WTC11 (cell line): ENCODE data around the gene CRYZ. TPM values are rescaled to one million over a fixed set of nuclear protein-coding genes. Genes with fewer than 3 reads are reported as not detected.
"Not testable (repeated sequence)": the region's sequence is repeated elsewhere in the genome, so short reads cannot be mapped to it uniquely, and the experiment has no call there.

ENCODE experiments used
- ATAC-seq: fragments of 200-7000 bp; cut with Tn5 transposase; 2 replicates; pipeline ENCODE4 v1.10.0; 2021; ENCODE audit warnings: mild to moderate bottlenecking, moderate library complexity
- CTCF ChIA-PET: fragments of 300-600 bp; sonication (Branson Sonifier 250); formaldehyde crosslinking; loops from one replicate; lab custom pipeline; 2021; ENCODE audit warnings: antibody characterized with exemption; lab: Charles Lee
- POLR2A ChIA-PET: fragments of 350-600 bp; sonication (Branson Sonifier 250); formaldehyde crosslinking; loops from one replicate; lab custom pipeline; 2021; ENCODE audit warnings: antibody characterized with exemption; lab: Charles Lee
- DNase-seq: peaks from one replicate; pipeline ENCODE4 v3.0.0; 2021; ENCODE audit warnings: low spot score
- H3K27ac Mint-ChIP-seq: 2 replicates; pipeline ENCODE4 v1.8.0; 2021; ENCODE audit warnings: mixed read lengths
- H3K27me3 Mint-ChIP-seq: 2 replicates; pipeline ENCODE4 v1.8.0; 2021; ENCODE audit warnings: low read depth, mild to moderate bottlenecking, moderate library complexity, mixed read lengths
- H3K36me3 Mint-ChIP-seq: 2 replicates; pipeline ENCODE4 v1.8.0; 2021; ENCODE audit warnings: mixed read lengths
- H3K4me1 Mint-ChIP-seq: 2 replicates; pipeline ENCODE4 v1.8.0; 2022; ENCODE audit warnings: mixed read lengths
- H3K4me3 Mint-ChIP-seq: 2 replicates; pipeline ENCODE4 v1.8.0; 2021; ENCODE audit warnings: mild to moderate bottlenecking, moderate library complexity, mixed read lengths
- H3K9me3 Mint-ChIP-seq: 2 replicates; pipeline ENCODE4 v1.8.0; 2021; ENCODE audit warnings: mixed read lengths
- AFF4 ChIP-seq: sonication (generic); formaldehyde crosslinking; IDR thresholded peaks from 2 replicates; pipeline ENCODE4 v1.8.1; 2023; ENCODE audit warnings: mild to moderate bottlenecking, missing genetic modification reagents, borderline replicate concordance
- ATF2 ChIP-seq: sonication (generic); formaldehyde crosslinking; IDR thresholded peaks from 2 replicates; pipeline ENCODE4 v1.8.1; 2022; ENCODE audit warnings: low read depth, missing genetic modification reagents, borderline replicate concordance
- ATF3 ChIP-seq: sonication (generic); formaldehyde crosslinking; conservative IDR thresholded peaks from 2 replicates; pipeline ENCODE4 v1.8.1; 2022; ENCODE audit warnings: mild to moderate bottlenecking, missing genetic modification reagents
- E2F5 ChIP-seq: sonication (generic); formaldehyde crosslinking; IDR thresholded peaks from 2 replicates; pipeline ENCODE4 v1.8.1; 2022; ENCODE audit warnings: mild to moderate bottlenecking, moderate library complexity, missing genetic modification reagents
- MXD4 ChIP-seq: fragments of 250-450 bp; sonication (Bioruptor Pico); IDR thresholded peaks from 2 replicates; pipeline ENCODE4 v1.8.0; 2021; ENCODE audit warnings: mild to moderate bottlenecking, moderate library complexity, borderline replicate concordance
- MYBL2 ChIP-seq: sonication (generic); formaldehyde crosslinking; IDR thresholded peaks from 2 replicates; pipeline ENCODE4 v1.8.1; 2023; ENCODE audit warnings: mild to moderate bottlenecking, moderate library complexity, missing genetic modification reagents
- OVOL2 ChIP-seq: fragments of 250-450 bp; sonication (Bioruptor Pico); IDR thresholded peaks from 2 replicates; pipeline ENCODE4 v1.9.0; 2021; ENCODE audit warnings: mild to moderate bottlenecking, borderline replicate concordance
- SMAD4 ChIP-seq: sonication (generic); formaldehyde crosslinking; IDR thresholded peaks from 2 replicates; pipeline ENCODE4 v1.8.0; 2022; ENCODE audit warnings: mild to moderate bottlenecking, missing genetic modification reagents
- TEAD4 ChIP-seq: sonication (generic); formaldehyde crosslinking; IDR thresholded peaks from 2 replicates; pipeline ENCODE4 v1.8.0; 2022; ENCODE audit warnings: mild to moderate bottlenecking, missing genetic modification reagents
- TP53 ChIP-seq: sonication (generic); formaldehyde crosslinking; IDR thresholded peaks from 2 replicates; pipeline ENCODE4 v1.8.1; 2023; ENCODE audit warnings: mild to moderate bottlenecking, missing genetic modification reagents
- ZNF281 ChIP-seq: sonication (generic); formaldehyde crosslinking; IDR thresholded peaks from 2 replicates; pipeline ENCODE4 v1.8.0; 2023; ENCODE audit warnings: mild to moderate bottlenecking, missing genetic modification reagents
- total RNA-seq: library from RNA; stranded (reverse); gene quantifications from 3 replicates; pipeline ENCODE4 v1.2.3, GENCODE V29; 2021

CRYZ gene
- total RNA-seq, 1 experiment from 2014 or later: 42.2 TPM

GRCh38 chr1:74766579-74766978, 33.7 kb upstream of the CRYZ start:
- H3K27me3 Mint-ChIP-seq: no peaks in the 10 kb centered on the region
- no peaks in the 10 kb centered on the region for H3K4me1 Mint-ChIP-seq
- peaks cover 11% of the 10 kb centered on the region for H3K36me3 Mint-ChIP-seq
- DNase-seq (no peak), ATAC-seq (no peak)
- CTCF ChIA-PET: interaction anchor here (0.8 to 1.3 kb wide), 10 partner anchors 15 to 466 kb away, joined by 3 to 11 read pairs (median 4); no protein-coding TSS in a partner anchor
- H3K27ac Mint-ChIP-seq: no peak overlapping the region
- no peak for TF ChIP-seq E2F5 (CRISPR knock-in tag)
- TF ChIP-seq MXD4: no peak
- no peak for TF ChIP-seq TP53 (CRISPR knock-in tag)
- no peak for TF ChIP-seq ATF3 (CRISPR knock-in tag)
- TF ChIP-seq MYBL2 (CRISPR knock-in tag): no peak
- TF ChIP-seq ATF2: no peak
- no peak for TF ChIP-seq AFF4
- TF ChIP-seq ZNF281 (CRISPR knock-in tag): no peak
- no peak overlapping the region for H3K4me3 Mint-ChIP-seq
- POLR2A ChIA-PET: no interaction called here
- no peaks in the 10 kb centered on the region for H3K9me3 Mint-ChIP-seq

GRCh38 chr1:74763807-74764206, 31.0 kb upstream of the CRYZ start:
- ChIA-PET CTCF (interaction anchor here (0.9 kb wide), 1 partner anchor 30 kb away, joined by 3 read pairs; no protein-coding TSS in a partner anchor), POLR2A (no interaction called here)
- Mint-ChIP-seq H3K4me1 (no peaks in the 10 kb centered on the region), H3K9me3 (no peaks in the 10 kb centered on the region), H3K4me3 (no peak overlapping the region), H3K27ac (no peak overlapping the region), H3K27me3 (no peaks in the 10 kb centered on the region), H3K36me3 (peaks cover 31% of the 10 kb centered on the region)
- ATAC-seq: no peak
- TF ChIP-seq OVOL2 (CRISPR knock-in tag) (no peak), E2F5 (CRISPR knock-in tag) (no peak), TEAD4 (no peak), MYBL2 (CRISPR knock-in tag) (no peak), SMAD4 (no peak)
- no peak for DNase-seq

- H3K27ac Mint-ChIP-seq, CTCF ChIA-PET, H3K27me3 Mint-ChIP-seq, DNase-seq, POLR2A ChIA-PET, ATAC-seq, H3K4me3 Mint-ChIP-seq: not testable (repeated sequence)
- peaks cover 31% of the 10 kb centered on the region for H3K9me3 Mint-ChIP-seq
- H3K4me1 Mint-ChIP-seq: peaks cover 13% of the 10 kb centered on the region
- peaks cover 83% of the 10 kb centered on the region for H3K36me3 Mint-ChIP-seq
Observed at GRCh38 chr1:74756650-74757049, 23.8 kb upstream of the CRYZ start.
